ENCODE data around the gene LRRC8D.
"Not testable (repeated sequence)": the region's sequence is repeated elsewhere in the genome, so short reads cannot be mapped to it uniquely, and the experiment has no call there.

Gene LRRC8D

DNA sequence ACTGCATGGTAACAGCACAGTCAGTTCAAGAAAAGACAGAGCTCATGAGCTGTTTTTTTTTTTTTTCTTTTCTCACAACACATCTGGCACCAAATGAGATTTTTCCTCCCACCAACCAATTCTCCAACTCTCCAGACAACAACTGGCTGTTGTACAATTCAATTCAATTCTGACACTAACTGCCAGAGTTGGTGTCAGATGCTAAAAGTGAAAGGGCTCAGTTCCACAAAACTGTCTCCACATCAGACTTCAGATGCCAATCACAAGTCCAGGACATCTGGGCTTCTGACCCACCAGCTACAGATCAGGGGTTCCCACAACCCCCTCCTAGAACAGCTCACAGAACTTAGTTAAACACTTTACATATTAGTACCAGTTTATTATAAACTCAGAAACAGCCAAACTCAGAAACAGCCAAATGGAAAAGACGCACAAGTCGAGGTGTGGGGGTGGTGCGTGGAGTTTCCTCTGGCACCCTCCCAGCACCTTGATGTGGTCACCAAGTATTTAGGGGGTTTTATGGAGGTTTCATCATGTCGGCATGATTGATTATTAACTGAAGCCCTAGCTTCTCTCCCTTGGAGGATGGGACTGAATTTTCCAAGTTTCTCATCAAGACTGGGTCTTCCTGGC lies 39.2 kb upstream of the LRRC8D start:
- no peak for TF ChIP-seq CTCF (IDR thresholded peaks at IDR 0.05; ENCODE audit: insufficient read depth, low read length, poor library complexity, severe bottlenecking)
- Histone ChIP-seq H3K4me3 (replicated peaks; ENCODE audit: low read depth, low read length) (no peak overlapping the region), H3K36me3 (ENCODE audit: control insufficient read depth, insufficient read depth, low read length) (no peaks in the 10 kb centered on the region), H3K27me3 (replicated peaks; ENCODE audit: control insufficient read depth, insufficient read depth, low read length) (no peaks in the 10 kb centered on the region)
- DNase-seq (ENCODE audit: extremely low read depth, insufficient read length), result peak; percentile 55

GRCh38 chr1:89786628-89787214 lies 34.1 kb upstream of the LRRC8D start:
- Histone ChIP-seq H3K4me3 (replicated peaks; ENCODE audit: low read depth, low read length) (no peak overlapping the region), H3K36me3 (ENCODE audit: control insufficient read depth, insufficient read depth, low read length) (no peaks in the 10 kb centered on the region), H3K27me3 (replicated peaks; ENCODE audit: control insufficient read depth, insufficient read depth, low read length) (no peaks in the 10 kb centered on the region)
- DNase-seq (ENCODE audit: extremely low read depth, insufficient read length), result no peak
- no peak for TF ChIP-seq CTCF (IDR thresholded peaks at IDR 0.05; ENCODE audit: insufficient read depth, low read length, poor library complexity, severe bottlenecking)

GRCh38 chr1:89790592-89790991 lies 30.2 kb upstream of the LRRC8D start:
- TF ChIP-seq CTCF (IDR thresholded peaks at IDR 0.05; ENCODE audit: insufficient read depth, low read length, poor library complexity, severe bottlenecking), result no peak
- no peaks in the 10 kb centered on the region for H3K27me3 ChIP-seq (replicated peaks; ENCODE audit: control insufficient read depth, insufficient read depth, low read length)
- H3K4me3 ChIP-seq (replicated peaks; ENCODE audit: low read depth, low read length), result no peak overlapping the region
- no peaks in the 10 kb centered on the region for H3K36me3 ChIP-seq (ENCODE audit: control insufficient read depth, insufficient read depth, low read length)
- no peak for DNase-seq (ENCODE audit: extremely low read depth, insufficient read length)

GRCh38 chr1:89791064-89791726 lies 29.6 kb upstream of the LRRC8D start:
- TF ChIP-seq CTCF (IDR thresholded peaks at IDR 0.05; ENCODE audit: insufficient read depth, low read length, poor library complexity, severe bottlenecking), result no peak
- Histone ChIP-seq H3K36me3 (ENCODE audit: control insufficient read depth, insufficient read depth, low read length) (no peaks in the 10 kb centered on the region), H3K4me3 (replicated peaks; ENCODE audit: low read depth, low read length) (no peak overlapping the region), H3K27me3 (replicated peaks; ENCODE audit: control insufficient read depth, insufficient read depth, low read length) (no peaks in the 10 kb centered on the region)
- no peak for DNase-seq (ENCODE audit: extremely low read depth, insufficient read length)

DNA sequence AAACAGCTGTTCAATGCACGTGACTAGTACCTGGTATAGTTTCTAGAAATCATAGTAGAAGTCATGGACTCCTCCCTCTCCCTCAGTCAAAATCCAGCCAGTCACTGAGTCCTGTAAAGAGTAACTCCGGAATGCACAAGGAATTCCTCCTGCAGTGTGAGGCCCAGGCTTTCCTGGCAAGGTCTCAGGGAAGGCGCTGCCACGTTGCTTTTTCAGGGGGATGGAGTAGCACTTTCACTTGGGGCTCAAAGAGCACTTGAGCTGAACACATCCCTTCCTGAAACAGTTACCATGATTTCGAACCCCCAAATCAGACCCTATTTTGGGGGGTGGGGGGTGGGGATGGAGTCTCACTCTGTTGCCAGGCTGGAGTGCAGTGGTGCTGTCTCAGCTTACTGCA lies 26.4 kb upstream of the LRRC8D start:
- Histone ChIP-seq H3K4me3 (replicated peaks; ENCODE audit: low read depth, low read length) (no peak overlapping the region), H3K27me3 (replicated peaks; ENCODE audit: control insufficient read depth, insufficient read depth, low read length) (no peaks in the 10 kb centered on the region), H3K36me3 (ENCODE audit: control insufficient read depth, insufficient read depth, low read length) (no peaks in the 10 kb centered on the region)
- DNase-seq (ENCODE audit: extremely low read depth, insufficient read length), result no peak
- TF ChIP-seq CTCF (IDR thresholded peaks at IDR 0.05; ENCODE audit: insufficient read depth, low read length, poor library complexity, severe bottlenecking), result no peak

DNA sequence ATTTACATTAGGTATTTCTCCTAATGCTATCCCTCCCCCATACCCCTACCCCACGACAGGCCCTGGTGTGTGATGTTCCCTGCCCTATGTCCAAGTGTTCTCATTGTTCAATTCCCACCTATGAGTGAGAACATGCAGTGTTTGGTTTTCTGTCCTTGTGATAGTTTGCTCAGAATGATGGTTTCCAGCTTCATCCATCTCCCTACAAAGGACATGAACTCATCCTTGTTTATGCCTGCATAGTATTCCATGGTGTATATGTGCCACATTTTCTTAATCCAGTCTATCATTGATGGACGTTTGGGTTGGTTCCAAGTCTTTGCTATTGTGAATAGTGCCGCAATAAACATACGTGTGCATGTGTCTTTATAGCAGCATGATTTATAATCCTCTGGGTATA lies 25.3 kb upstream of the LRRC8D start:
- not testable (repeated sequence) for H3K4me3 ChIP-seq (replicated peaks; ENCODE audit: low read depth, low read length); DNase-seq (ENCODE audit: extremely low read depth, insufficient read length); H3K36me3 ChIP-seq (ENCODE audit: control insufficient read depth, insufficient read depth, low read length); H3K27me3 ChIP-seq (replicated peaks; ENCODE audit: control insufficient read depth, insufficient read depth, low read length)

DNA sequence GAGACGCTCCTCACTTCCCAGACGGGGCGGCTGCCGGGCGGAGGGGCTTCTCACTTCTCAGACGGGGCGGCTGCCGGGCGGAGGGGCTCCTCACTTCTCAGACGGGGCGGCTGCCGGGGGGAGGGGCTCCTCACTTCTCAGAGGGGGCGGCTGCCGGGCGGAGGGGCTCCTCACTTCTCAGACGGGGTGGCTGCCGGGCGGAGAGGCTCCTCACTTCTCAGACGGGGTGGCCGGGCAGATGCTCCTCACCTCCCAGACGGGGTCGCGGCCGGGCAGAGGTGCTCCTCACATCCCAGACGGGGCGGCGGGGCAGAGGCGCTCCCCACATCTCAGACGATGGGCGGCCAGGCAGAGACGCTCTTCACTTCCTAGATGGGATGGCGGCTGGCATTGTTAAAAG lies 23.0 kb upstream of the LRRC8D start:
- DNase-seq (ENCODE audit: extremely low read depth, insufficient read length); H3K27me3 ChIP-seq (replicated peaks; ENCODE audit: control insufficient read depth, insufficient read depth, low read length); H3K4me3 ChIP-seq (replicated peaks; ENCODE audit: low read depth, low read length); H3K36me3 ChIP-seq (ENCODE audit: control insufficient read depth, insufficient read depth, low read length): not testable (repeated sequence)
